ENCODE measurements around the gene TLK1. TPM values are rescaled to one million over a fixed set of nuclear protein-coding genes. Genes with fewer than 3 reads are reported as not detected.
"Not testable (repeated sequence)": the region's sequence is repeated elsewhere in the genome, so short reads cannot be mapped to it uniquely, and the experiment has no call there.

Gene TLK1
- total RNA-seq, 4 donors from 2014 or later: 24.9 to 60.4 (median 38.3) TPM

GRCh38 chr2:171081649-171082111 lies 79.0 kb downstream of the TLK1 start:
- no peak for DNase-seq (ENCODE audit: low spot score in 2 of 2)
- TF ChIP-seq POLR2A (IDR thresholded peaks at IDR 0.05): no peak
- TF ChIP-seq EP300 (IDR thresholded peaks at IDR 0.05): no peak
- no peaks in the 10 kb centered on the region for H3K9me3 ChIP-seq
- H3K4me1 ChIP-seq: peaks cover 10% of the 10 kb centered on the region
- 95% methylated on average over 3 of the region's 3 CpGs for WGBS
- peaks cover 4% of the 10 kb centered on the region for H3K36me3 ChIP-seq
- H3K27me3 ChIP-seq: no peaks in the 10 kb centered on the region
- H3K27ac ChIP-seq: no peak overlapping the region
- H3K4me3 ChIP-seq: no peak overlapping the region

- TF ChIP-seq EP300 (IDR thresholded peaks at IDR 0.05) (no peak), POLR2AphosphoS5 (IDR thresholded peaks at IDR 0.05) (no peak), POLR2A (IDR thresholded peaks at IDR 0.05) (no peak), CTCF (IDR thresholded peaks at IDR 0.05) (no peak)
- 93% methylated on average over 6 of the region's 6 CpGs for WGBS
- Histone ChIP-seq H3K27me3 (no peaks in the 10 kb centered on the region), H3K36me3 (peaks cover 10% of the 10 kb centered on the region), H3K27ac (no peak overlapping the region), H3K4me1 (peaks cover 6% of the 10 kb centered on the region), H3K4me3 (no peak overlapping the region), H3K9me3 (no peaks in the 10 kb centered on the region)
- no peak for DNase-seq (ENCODE audit: low spot score in 2 of 2)
Observed at GRCh38 chr2:171080607-171081006, 80.1 kb downstream of the TLK1 start.

- 87% methylated on average over 7 of the region's 7 CpGs for WGBS
- DNase-seq (ENCODE audit: low spot score in 2 of 2); H3K4me3 ChIP-seq; H3K4me1 ChIP-seq; H3K9me3 ChIP-seq; H3K27me3 ChIP-seq; H3K27ac ChIP-seq: not testable (repeated sequence)
- peaks cover 24% of the 10 kb centered on the region for H3K36me3 ChIP-seq
Observed at GRCh38 chr2:171076422-171076821, 84.3 kb downstream of the TLK1 start.

DNA sequence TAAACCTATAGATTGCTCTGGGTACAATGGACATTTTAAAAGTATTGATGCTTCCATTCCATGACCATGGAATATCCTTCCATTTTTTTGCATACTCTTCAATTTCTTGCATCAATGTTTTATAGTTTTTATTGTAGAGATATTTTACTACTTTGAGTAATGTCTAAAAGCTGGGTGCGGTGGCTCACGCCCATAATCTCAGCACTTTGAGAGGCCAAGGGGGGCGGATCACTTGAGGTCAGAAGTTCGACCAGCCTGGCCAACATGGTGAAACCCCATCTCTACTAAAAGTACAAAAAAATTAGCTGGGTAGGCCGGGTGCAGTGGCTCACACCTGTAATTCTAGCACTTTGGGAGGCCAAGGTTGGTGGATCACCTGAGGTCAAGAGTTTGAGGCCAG lies 88.5 kb downstream of the TLK1 start:
- peaks cover 3% of the 10 kb centered on the region for H3K4me1 ChIP-seq
- WGBS: 97% methylated on average over 5 of the region's 5 CpGs
- H3K36me3 ChIP-seq: peaks cover 20% of the 10 kb centered on the region
- TF ChIP-seq POLR2AphosphoS5 (IDR thresholded peaks at IDR 0.05) (no peak), CTCF (IDR thresholded peaks at IDR 0.05) (no peak), POLR2A (IDR thresholded peaks at IDR 0.05) (no peak), EP300 (IDR thresholded peaks at IDR 0.05) (no peak)
- no peak overlapping the region for H3K4me3 ChIP-seq
- DNase-seq (ENCODE audit: low spot score in 2 of 2): no peak
- no peak overlapping the region for H3K27ac ChIP-seq
- H3K27me3 ChIP-seq: no peaks in the 10 kb centered on the region
- H3K9me3 ChIP-seq: no peaks in the 10 kb centered on the region

DNA sequence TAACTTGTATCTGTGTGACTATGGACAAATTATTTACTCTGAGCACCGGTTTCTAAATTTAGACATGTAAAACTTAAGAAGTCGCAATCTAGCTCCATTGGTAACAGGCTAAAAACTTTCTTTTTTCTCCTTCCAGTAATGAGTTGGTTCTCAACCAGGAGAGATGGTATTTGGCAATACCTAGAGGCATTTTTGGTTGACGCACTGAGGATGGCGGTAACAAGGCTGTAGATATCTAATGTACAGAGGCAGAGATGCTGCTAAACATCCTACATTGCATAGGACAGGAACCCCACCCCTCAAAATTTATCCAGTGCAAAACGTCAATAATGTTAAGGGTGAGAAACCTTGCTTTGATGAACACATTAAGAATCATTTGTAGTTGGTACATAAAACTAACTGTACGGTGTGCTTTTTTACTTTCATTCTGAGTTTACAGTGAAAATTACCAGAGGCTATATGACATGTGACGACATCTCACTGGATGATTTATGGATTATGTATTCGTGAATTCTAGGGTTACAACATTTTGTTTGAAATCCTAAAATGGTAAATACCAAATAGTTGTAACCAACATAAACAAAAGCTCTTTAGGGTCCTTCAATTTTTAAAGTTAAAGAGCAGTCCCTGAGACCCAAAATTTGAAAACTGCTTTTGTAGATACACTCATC lies 91.3 kb downstream of the TLK1 start:
- Histone ChIP-seq H3K27ac (no peak overlapping the region), H3K4me1 (peaks cover 3% of the 10 kb centered on the region), H3K36me3 (peaks cover 14% of the 10 kb centered on the region), H3K27me3 (no peaks in the 10 kb centered on the region), H3K4me3 (no peak overlapping the region), H3K9me3 (no peaks in the 10 kb centered on the region)
- WGBS: 51% methylated on average over 8 of the region's 8 CpGs
- TF ChIP-seq POLR2A (IDR thresholded peaks at IDR 0.05): no peak
- no peak for TF ChIP-seq CTCF (IDR thresholded peaks at IDR 0.05)
- TF ChIP-seq EP300 (IDR thresholded peaks at IDR 0.05): no peak
- DNase-seq (ENCODE audit: low spot score in 2 of 2): no peak

- 83% methylated on average over 1 of the region's 1 CpG for WGBS
- peaks cover 3% of the 10 kb centered on the region for H3K4me1 ChIP-seq
- no peak for TF ChIP-seq POLR2AphosphoS5 (IDR thresholded peaks at IDR 0.05)
- TF ChIP-seq EP300 (IDR thresholded peaks at IDR 0.05): no peak
- TF ChIP-seq CTCF (IDR thresholded peaks at IDR 0.05): no peak
- TF ChIP-seq POLR2A (IDR thresholded peaks at IDR 0.05): no peak
- no peak for DNase-seq (ENCODE audit: low spot score in 2 of 2)
- no peak overlapping the region for H3K4me3 ChIP-seq
- no peak overlapping the region for H3K27ac ChIP-seq
- H3K9me3 ChIP-seq: no peaks in the 10 kb centered on the region
- no peaks in the 10 kb centered on the region for H3K27me3 ChIP-seq
- H3K36me3 ChIP-seq: no peaks in the 10 kb centered on the region
Observed at GRCh38 chr2:171066110-171066509, 94.6 kb downstream of the TLK1 start.
